AG09319 (cell line): ENCODE measurements around the gene SLC25A38.
"Not testable (repeated sequence)": the region's sequence is repeated elsewhere in the genome, so short reads cannot be mapped to it uniquely, and the experiment has no call there.

Source experiments
- DNase-seq: peaks from one replicate; pipeline ENCODE4 v3.0.0-alpha.2; 2010; ENCODE audit warnings: low read depth; ENCODE audit errors: extremely low read depth
- TF ChIP-seq, protein P1 (sequence below): IDR thresholded peaks from 2 replicates; pipeline ENCODE4 v1.5.1; 2011; ENCODE audit warnings: low read depth, mild to moderate bottlenecking, inconsistent platforms, low read length, moderate library complexity

SLC25A38 gene

DNA sequence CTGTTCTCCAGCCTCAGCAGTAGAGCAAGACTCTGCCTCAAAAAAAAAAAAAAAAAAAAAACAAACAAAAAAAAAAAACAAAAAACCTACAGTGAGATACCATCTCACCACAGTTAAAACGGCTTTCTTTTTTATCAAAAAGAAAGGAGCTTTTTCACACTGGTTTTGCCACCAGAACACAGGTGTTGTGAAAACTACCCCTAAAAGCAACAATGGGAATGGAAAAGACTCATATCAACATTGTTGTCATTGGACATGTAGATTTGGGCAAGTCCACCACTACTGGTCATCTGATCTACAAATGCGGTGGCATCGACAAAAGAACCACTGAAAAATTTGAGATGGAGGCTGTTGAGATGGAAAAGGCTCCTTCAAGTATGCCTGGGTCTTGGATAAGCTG is 24.8 kb upstream of the SLC25A38 start:
- no peak for DNase-seq
- TF ChIP-seq, protein P1, sequence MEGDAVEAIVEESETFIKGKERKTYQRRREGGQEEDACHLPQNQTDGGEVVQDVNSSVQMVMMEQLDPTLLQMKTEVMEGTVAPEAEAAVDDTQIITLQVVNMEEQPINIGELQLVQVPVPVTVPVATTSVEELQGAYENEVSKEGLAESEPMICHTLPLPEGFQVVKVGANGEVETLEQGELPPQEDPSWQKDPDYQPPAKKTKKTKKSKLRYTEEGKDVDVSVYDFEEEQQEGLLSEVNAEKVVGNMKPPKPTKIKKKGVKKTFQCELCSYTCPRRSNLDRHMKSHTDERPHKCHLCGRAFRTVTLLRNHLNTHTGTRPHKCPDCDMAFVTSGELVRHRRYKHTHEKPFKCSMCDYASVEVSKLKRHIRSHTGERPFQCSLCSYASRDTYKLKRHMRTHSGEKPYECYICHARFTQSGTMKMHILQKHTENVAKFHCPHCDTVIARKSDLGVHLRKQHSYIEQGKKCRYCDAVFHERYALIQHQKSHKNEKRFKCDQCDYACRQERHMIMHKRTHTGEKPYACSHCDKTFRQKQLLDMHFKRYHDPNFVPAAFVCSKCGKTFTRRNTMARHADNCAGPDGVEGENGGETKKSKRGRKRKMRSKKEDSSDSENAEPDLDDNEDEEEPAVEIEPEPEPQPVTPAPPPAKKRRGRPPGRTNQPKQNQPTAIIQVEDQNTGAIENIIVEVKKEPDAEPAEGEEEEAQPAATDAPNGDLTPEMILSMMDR: no peak

DNA sequence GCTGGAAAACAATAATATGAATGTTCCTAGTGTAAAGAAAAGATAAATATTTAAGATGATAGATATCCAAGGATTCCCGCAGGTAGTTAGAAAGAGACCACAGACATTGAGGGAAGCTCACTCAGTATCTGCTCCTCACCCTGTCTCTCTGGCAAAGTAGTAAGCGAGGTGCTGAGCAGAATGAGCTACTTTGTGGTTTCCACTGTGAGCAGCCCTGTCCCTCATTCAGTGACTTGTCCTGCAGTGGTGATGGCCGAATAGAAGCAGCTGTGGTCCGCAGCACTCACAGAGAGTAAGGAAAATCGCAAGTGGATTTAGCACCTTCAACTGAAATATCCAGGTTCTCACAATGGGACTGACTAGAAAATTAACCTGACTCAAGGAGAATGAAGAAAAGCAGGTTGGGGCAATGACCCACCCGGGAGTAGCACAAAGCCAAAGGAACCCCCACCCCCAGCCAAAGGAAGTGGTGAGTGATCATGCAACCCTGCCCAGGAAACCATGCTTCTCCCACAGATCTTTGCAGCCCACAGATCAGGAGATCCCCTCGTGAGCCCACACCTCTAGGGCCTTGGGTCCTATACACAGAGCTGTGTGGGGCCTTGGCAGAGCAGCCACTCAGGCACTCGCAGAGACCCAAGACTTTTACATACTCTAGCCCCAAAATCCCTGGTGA is 21.8 kb upstream of the SLC25A38 start:
- TF ChIP-seq, protein P1: no peak
- DNase-seq: no peak

DNA sequence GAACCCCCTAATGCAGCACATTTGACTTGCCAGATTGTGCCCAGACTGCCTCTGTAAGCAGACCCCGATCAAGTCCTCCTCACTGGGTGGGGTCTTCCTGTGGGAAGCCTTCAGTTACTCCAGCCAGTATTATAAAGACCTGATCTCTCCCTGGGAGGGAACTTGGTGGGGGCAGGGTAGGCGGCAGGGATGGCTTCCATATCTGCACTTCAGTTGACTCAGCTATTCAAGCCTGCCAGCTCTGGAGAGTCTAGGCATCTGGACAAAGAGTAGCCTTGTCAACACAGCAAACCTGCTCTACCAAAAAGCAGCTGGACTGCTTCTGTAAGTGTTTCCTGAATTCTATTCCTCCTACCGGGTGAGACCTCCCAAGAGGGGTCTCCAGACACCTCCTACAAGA is 21.0 kb upstream of the SLC25A38 start:
- DNase-seq: no peak
- TF ChIP-seq, protein P1: no peak

DNA sequence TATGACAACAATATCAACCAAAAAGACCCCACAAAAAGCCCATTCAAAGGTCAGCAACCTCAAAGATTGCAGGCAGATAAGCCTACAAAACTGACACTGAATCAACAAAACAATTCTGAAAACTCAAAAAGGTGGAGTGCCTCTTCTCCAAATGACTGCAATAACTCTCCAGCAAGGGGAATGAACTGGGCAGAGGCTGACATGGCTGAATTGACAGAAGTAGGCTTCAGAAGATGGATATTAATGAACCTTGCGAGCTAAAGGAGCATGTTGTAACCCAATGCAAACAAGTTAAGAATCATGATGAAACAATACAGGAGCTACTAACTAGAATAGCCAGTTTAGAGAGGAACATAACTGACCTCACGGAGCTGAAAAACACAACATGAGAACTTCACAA is 20.4 kb upstream of the SLC25A38 start:
- TF ChIP-seq, protein P1: no peak
- no peak for DNase-seq

DNA sequence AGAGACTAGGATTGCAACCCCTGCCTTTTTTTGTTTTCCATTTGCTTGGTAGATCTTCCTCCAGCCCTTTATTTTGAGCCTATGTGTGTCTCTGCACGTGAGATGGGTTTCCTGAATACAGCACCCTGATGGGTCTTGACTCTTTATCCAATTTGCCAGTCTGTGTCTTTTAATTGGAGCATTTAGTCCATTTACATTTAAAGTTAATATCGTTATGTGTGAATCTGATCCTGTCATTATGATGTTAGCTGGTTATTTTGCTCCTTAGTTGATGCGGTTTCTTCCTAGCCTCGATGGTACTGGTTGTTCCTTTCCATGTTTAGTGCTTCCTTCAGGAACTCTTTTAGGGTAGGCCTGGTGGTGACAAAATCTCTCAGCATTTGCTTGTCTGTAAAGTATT is 12.7 kb upstream of the SLC25A38 start:
- DNase-seq: not testable (repeated sequence)

DNA sequence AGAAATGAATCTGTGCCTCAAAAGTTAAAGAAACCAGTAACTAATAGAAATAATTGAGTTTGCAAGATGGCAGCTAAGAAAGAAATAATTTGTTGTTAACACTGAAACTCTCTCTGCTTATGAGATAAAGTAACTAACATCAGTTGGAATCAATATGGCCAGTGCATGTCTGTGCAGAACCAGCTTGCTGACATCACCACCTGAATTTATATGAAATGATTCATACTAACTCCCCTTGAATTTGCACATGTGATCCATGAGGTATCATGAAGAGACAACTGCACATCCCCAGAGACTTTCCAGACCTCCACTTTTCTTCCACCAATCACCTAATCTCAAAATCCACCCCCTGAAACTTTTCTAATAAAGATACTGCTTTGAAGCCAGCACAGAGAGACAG is 10.3 kb upstream of the SLC25A38 start:
- DNase-seq: no peak
- TF ChIP-seq, protein P1: no peak

DNA sequence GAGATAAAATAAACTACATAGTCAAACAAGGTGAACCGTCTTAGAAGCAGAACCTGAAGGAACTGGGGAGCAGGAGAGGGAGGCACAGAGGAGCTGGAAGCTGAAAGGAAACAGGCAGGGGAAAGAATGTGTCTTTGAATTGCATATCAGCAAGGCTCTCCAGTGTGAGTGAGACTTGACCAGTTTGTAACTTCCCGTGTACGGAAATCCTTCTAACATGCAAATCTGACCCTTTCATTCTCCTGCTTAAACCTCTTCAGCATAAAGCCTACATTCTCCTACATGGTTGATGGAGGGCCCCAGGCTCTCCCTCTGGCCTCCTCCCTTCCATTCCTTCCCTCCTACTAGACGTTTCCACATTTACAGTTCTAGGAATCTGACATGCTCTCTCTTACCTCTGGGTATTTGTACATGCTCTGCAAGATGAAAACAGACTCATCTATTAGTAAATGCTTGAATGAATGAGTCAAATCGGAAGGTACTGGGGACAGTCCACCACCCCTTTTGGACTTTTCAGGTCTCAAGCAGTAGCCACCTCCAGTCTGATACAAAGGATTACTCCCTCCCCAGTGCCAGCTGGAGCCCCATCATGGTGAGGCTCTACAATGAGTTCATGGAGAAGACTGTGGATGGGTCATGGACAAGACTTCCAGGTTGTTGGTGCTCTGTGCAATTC is 6.1 kb upstream of the SLC25A38 start:
- DNase-seq: no peak

More for the DNA sequence above, 6.1 kb upstream of the SLC25A38 start:
- TF ChIP-seq, protein P1: no peak
